Osteocyte (in vitro differentiated cells): ENCODE results near the gene NDUFB6. TPM values are rescaled to one million over a fixed set of nuclear protein-coding genes. Genes with fewer than 3 reads are reported as not detected.

ENCODE experiments used
- DNase-seq: peaks from one replicate; pipeline ENCODE4 v3.0.0; 2021; ENCODE audit warnings: mixed read lengths; ENCODE audit not compliant: unreplicated experiment; ENCODE audit errors: extremely low spot score
- H3K27ac Mint-ChIP-seq: one replicate; pipeline ENCODE4 v1.8.0; 2021; ENCODE audit warnings: mild to moderate bottlenecking, mixed read lengths; ENCODE audit not compliant: unreplicated experiment
- H3K27me3 Mint-ChIP-seq: one replicate; pipeline ENCODE4 v1.8.0; 2021; ENCODE audit warnings: mixed read lengths; ENCODE audit not compliant: unreplicated experiment
- H3K36me3 Mint-ChIP-seq: one replicate; pipeline ENCODE4 v1.8.0; 2021; ENCODE audit warnings: mixed read lengths; ENCODE audit not compliant: unreplicated experiment
- H3K4me1 Mint-ChIP-seq: one replicate; pipeline ENCODE4 v1.8.0; 2021; ENCODE audit warnings: mixed read lengths; ENCODE audit not compliant: unreplicated experiment
- H3K4me3 Mint-ChIP-seq: one replicate; pipeline ENCODE4 v1.8.0; 2021; ENCODE audit warnings: mild to moderate bottlenecking, moderate library complexity, mixed read lengths; ENCODE audit not compliant: unreplicated experiment
- H3K9me3 Mint-ChIP-seq: one replicate; pipeline ENCODE4 v1.8.0; 2021; ENCODE audit warnings: mixed read lengths; ENCODE audit not compliant: unreplicated experiment
- CTCF ChIP-seq: fragments of 200-600 bp; sonication (generic); IDR thresholded peaks from 2 replicates; pipeline ENCODE4 v1.5.0; 2021; ENCODE audit warnings: antibody characterized with exemption, mild to moderate bottlenecking, moderate library complexity
- total RNA-seq: library from RNA; stranded (reverse); gene quantifications from 2 replicates; pipeline ENCODE4 v1.2.1, GENCODE V29; 2021

NDUFB6 gene
- total RNA-seq, 1 donor from 2014 or later = 47.6 TPM

GRCh38 chr9:32596936-32597335 is 24.0 kb upstream of the NDUFB6 start:
- Mint-ChIP-seq H3K27ac (no peak overlapping the region), H3K4me3 (no peak overlapping the region), H3K4me1 (no peaks in the 10 kb centered on the region), H3K27me3 (peaks cover 42% of the 10 kb centered on the region), H3K9me3 (peaks cover 13% of the 10 kb centered on the region), H3K36me3 (no peaks in the 10 kb centered on the region)
- TF ChIP-seq CTCF = no peak
- DNase-seq = no peak

- Mint-ChIP-seq H3K36me3 (no peaks in the 10 kb centered on the region), H3K27me3 (peaks cover 44% of the 10 kb centered on the region), H3K4me1 (no peaks in the 10 kb centered on the region), H3K27ac (no peak overlapping the region), H3K4me3 (no peak overlapping the region), H3K9me3 (peaks cover 13% of the 10 kb centered on the region)
- DNase-seq = no peak
- no peak for TF ChIP-seq CTCF
Measured at GRCh38 chr9:32596096-32596865, 23.3 kb upstream of the NDUFB6 start.

GRCh38 chr9:32590898-32591297 is 17.9 kb upstream of the NDUFB6 start:
- no peak for TF ChIP-seq CTCF
- Mint-ChIP-seq H3K4me3 (no peak overlapping the region), H3K36me3 (no peaks in the 10 kb centered on the region), H3K9me3 (no peaks in the 10 kb centered on the region), H3K27ac (no peak overlapping the region), H3K27me3 (peaks cover 33% of the 10 kb centered on the region), H3K4me1 (no peaks in the 10 kb centered on the region)
- DNase-seq = no peak

GRCh38 chr9:32590476-32590875 is 17.5 kb upstream of the NDUFB6 start:
- TF ChIP-seq CTCF = no peak
- Mint-ChIP-seq H3K9me3 (no peaks in the 10 kb centered on the region), H3K4me3 (no peak overlapping the region), H3K27ac (no peak overlapping the region), H3K36me3 (no peaks in the 10 kb centered on the region), H3K27me3 (peaks cover 35% of the 10 kb centered on the region), H3K4me1 (no peaks in the 10 kb centered on the region)
- no peak for DNase-seq

GRCh38 chr9:32589083-32589723 is 16.2 kb upstream of the NDUFB6 start:
- Mint-ChIP-seq H3K4me3 (no peak overlapping the region), H3K36me3 (no peaks in the 10 kb centered on the region), H3K27me3 (peaks cover 41% of the 10 kb centered on the region), H3K4me1 (peaks cover 3% of the 10 kb centered on the region), H3K27ac (no peak overlapping the region), H3K9me3 (no peaks in the 10 kb centered on the region)
- no peak for DNase-seq
- peak; percentile 69 for TF ChIP-seq CTCF
